Parathyroid adenoma (tissue), 2 donors: ENCODE data around the gene KRT6A.

Experiments used
- H2AFZ ChIP-seq: fragments of 300-600 bp; sonication (generic); one replicate; pipeline ENCODE4 v1.7.0; 2017; ENCODE audit warnings: antibody characterized with exemption, mild to moderate bottlenecking
- H3K27ac ChIP-seq: fragments of 300-600 bp; sonication (generic); one replicate; pipeline ENCODE4 v1.7.0; 2017
- H3K27me3 ChIP-seq: fragments of 300-600 bp; sonication (generic); one replicate; pipeline ENCODE4 v1.7.0; 2017; ENCODE audit warnings: low read length; ENCODE audit not compliant: control insufficient read depth, insufficient read depth
- H3K36me3 ChIP-seq: fragments of 300-600 bp; sonication (generic); one replicate; pipeline ENCODE4 v1.7.0; 2017; ENCODE audit warnings: low read length; ENCODE audit not compliant: control insufficient read depth, insufficient read depth
- H3K4me1 ChIP-seq: fragments of 300-600 bp; sonication (generic); one replicate; pipeline ENCODE4 v1.7.0; 2017; ENCODE audit warnings: control low read depth
- H3K4me2 ChIP-seq: fragments of 300-600 bp; sonication (generic); one replicate; pipeline ENCODE4 v1.7.0; 2017; ENCODE audit warnings: low read length
- H3K4me3 ChIP-seq: fragments of 300-600 bp; sonication (generic); one replicate; pipeline ENCODE4 v1.7.0; 2017; ENCODE audit warnings: low read depth, low read length
- H3K79me2 ChIP-seq: fragments of 300-600 bp; sonication (generic); one replicate; pipeline ENCODE4 v1.7.0; 2017; ENCODE audit warnings: control low read depth
- H3K9ac ChIP-seq: fragments of 300-600 bp; sonication (generic); one replicate; pipeline ENCODE4 v1.7.0; 2017; ENCODE audit warnings: mild to moderate bottlenecking
- H3K9me3 ChIP-seq: fragments of 300-600 bp; sonication (generic); one replicate; pipeline ENCODE4 v1.7.0; 2017; ENCODE audit warnings: low read length; ENCODE audit not compliant: control insufficient read depth
- TF ChIP-seq, protein P1 (sequence below): fragments of 300-600 bp; sonication (generic); IDR thresholded peaks from one replicate; pipeline ENCODE4 v1.7.0; 2017; ENCODE audit warnings: antibody characterized with exemption, mild to moderate bottlenecking
- donor health status: primary hyperparathyroidism.

KRT6A gene

DNA sequence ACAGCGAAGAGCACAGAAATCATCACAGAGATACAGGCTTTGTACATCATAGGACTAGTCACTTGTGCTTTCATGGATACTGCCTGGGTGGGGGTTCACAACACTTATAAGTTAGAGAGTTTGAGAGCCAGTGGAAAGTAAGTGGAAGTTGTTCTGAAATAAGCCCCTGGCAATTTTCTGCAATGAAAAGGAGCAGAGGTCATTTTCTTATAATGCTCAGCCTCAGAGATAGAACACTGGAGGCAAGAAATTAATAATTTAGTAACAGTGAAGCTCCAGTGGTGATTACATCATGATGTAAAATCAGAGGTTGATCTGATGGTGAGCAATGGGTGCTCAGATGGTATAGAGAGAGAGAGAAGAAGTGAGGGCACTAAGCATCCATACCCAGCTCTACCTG is 5.8 kb downstream of the KRT6A start:
- H3K4me3 ChIP-seq, result no peak overlapping the region
- no peaks in the 10 kb centered on the region for H3K4me1 ChIP-seq
- H3K27ac ChIP-seq, result no peak overlapping the region
- no peaks in the 10 kb centered on the region for H3K36me3 ChIP-seq
- H3K27me3 ChIP-seq, result no peaks in the 10 kb centered on the region
- TF ChIP-seq, protein P1, sequence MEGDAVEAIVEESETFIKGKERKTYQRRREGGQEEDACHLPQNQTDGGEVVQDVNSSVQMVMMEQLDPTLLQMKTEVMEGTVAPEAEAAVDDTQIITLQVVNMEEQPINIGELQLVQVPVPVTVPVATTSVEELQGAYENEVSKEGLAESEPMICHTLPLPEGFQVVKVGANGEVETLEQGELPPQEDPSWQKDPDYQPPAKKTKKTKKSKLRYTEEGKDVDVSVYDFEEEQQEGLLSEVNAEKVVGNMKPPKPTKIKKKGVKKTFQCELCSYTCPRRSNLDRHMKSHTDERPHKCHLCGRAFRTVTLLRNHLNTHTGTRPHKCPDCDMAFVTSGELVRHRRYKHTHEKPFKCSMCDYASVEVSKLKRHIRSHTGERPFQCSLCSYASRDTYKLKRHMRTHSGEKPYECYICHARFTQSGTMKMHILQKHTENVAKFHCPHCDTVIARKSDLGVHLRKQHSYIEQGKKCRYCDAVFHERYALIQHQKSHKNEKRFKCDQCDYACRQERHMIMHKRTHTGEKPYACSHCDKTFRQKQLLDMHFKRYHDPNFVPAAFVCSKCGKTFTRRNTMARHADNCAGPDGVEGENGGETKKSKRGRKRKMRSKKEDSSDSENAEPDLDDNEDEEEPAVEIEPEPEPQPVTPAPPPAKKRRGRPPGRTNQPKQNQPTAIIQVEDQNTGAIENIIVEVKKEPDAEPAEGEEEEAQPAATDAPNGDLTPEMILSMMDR, result no peak
- no peaks in the 10 kb centered on the region for H3K9me3 ChIP-seq
- no peaks in the 10 kb centered on the region for H3K79me2 ChIP-seq
- H3K9ac ChIP-seq, result no peak overlapping the region
- H3K4me2 ChIP-seq, result no peak overlapping the region
- no peak overlapping the region for H2AFZ ChIP-seq

DNA sequence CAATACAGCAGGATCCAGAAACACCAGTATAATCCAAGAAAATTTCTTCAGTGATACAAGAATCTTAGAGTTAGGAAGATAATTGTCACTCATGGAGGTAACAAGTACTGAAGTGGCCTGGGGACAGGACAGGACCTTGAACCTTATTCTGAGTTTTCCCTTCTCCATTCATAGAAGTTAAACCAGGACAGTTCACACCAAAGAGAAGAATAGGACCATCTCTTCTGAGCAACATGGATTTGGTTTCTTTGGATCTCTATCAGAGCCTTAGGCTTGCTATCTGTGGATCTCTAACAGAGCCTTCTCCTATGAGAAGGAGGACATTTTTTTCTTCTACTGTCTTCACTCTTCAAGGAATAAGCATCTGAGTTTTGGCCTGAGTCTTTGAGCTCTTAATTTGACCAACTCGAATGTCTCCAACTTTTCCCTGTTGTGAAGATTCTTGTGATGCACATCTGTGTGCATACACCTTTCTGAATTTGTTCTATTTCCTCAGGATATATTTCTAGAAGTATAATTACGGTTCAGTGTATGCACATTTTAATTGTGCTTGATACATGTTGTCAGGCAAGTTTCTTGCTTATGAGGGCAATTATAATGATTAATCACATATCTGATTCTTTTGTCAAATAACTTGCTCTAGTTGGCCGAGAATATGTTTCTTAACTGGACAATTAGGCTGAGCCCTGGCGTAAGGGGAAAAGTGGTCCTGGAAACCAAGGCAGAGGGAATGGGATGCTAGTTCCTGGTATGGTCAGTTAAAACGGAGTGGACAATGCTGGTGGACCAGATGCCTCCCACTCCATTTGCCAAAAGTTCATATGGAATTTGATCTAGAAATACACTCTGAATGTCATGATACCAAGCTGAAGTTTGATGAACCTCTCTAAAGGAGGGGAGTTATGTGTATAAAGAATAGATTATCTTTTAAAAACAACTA is 6.6 kb downstream of the KRT6A start:
- H2AFZ ChIP-seq, result no peak overlapping the region
- no peak overlapping the region for H3K4me2 ChIP-seq
- no peaks in the 10 kb centered on the region for H3K27me3 ChIP-seq
- no peak overlapping the region for H3K27ac ChIP-seq
- H3K9ac ChIP-seq, result no peak overlapping the region
- H3K79me2 ChIP-seq, result no peaks in the 10 kb centered on the region
- no peak overlapping the region for H3K4me3 ChIP-seq
- no peaks in the 10 kb centered on the region for H3K36me3 ChIP-seq
- TF ChIP-seq, protein P1, result no peak
- no peaks in the 10 kb centered on the region for H3K4me1 ChIP-seq
- no peaks in the 10 kb centered on the region for H3K9me3 ChIP-seq

DNA sequence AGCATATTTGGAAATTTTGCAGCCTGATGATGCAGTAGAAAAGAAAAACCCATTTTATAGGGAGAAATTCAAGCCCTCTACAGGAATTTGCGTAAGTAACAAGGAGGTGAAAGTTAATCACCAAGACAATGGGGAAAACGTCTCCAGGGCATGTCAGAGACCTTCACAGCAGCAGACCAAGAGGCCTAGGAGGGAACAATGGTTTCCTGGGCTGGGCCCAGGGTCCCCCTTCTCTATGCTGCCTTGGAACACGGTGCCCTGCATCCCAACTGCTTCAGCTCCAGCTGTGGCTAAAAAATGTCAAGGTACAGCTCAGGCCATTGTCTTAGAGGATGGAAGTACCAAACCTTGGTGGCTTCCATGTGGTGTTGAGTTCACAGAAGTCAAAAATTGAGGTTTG is 13.0 kb downstream of the KRT6A start:
- Histone ChIP-seq H3K9ac (no peak overlapping the region), H3K4me3 (no peak overlapping the region), H3K36me3 (no peaks in the 10 kb centered on the region), H2AFZ (no peak overlapping the region), H3K27me3 (no peaks in the 10 kb centered on the region), H3K27ac (no peak overlapping the region), H3K4me2 (no peak overlapping the region), H3K79me2 (no peaks in the 10 kb centered on the region), H3K9me3 (no peaks in the 10 kb centered on the region), H3K4me1 (no peaks in the 10 kb centered on the region)
- TF ChIP-seq, protein P1, result no peak

DNA sequence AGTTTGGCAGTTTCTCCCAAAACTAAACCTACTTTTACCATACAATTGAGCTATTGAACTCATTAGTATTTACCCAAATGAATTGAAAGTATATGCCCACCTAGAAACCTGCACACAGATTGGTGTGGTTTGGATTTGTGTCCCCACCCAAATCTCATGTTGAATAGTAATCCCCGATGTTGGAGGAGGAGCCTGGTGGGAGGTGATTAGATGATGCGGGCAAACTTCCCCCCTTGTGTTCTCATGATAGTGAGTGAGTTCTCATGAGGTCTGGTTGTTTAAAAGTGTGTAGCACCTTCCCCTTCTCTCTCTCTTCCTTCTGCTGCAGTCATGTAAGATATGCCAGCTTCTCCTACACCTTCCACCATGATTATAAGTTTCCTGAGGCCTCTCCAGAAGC is 15.4 kb downstream of the KRT6A start:
- TF ChIP-seq, protein P1, result no peak

DNA sequence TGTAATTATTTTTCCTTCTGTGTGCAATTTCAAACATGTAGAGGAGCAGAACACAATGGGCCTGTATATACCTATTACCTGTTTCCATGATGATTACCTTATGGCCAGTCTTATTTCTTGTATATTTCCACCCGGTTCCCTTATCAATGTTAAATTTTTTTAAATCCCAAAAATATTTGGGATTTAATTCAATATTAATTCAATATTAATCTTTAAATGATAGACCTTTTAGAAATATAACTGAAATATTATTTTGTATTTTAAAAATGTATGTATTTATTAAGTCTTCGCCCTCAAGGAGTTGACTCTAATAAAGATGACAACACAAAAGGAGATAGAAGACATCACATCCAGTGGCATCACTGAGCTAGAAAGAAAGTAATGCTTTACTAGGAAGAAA is 18.8 kb downstream of the KRT6A start:
- TF ChIP-seq, protein P1, result no peak
- Histone ChIP-seq H3K9me3 (no peaks in the 10 kb centered on the region), H3K27ac (no peak overlapping the region)

More for the DNA sequence above, 15.4 kb downstream of the KRT6A start:
- no peak overlapping the region for H3K4me3 ChIP-seq
- H2AFZ ChIP-seq, result no peak overlapping the region
- H3K4me1 ChIP-seq, result no peaks in the 10 kb centered on the region
- H3K79me2 ChIP-seq, result no peaks in the 10 kb centered on the region
- no peaks in the 10 kb centered on the region for H3K9me3 ChIP-seq
- no peak overlapping the region for H3K27ac ChIP-seq
- H3K27me3 ChIP-seq, result no peaks in the 10 kb centered on the region
- no peaks in the 10 kb centered on the region for H3K36me3 ChIP-seq
- H3K9ac ChIP-seq, result no peak overlapping the region
- H3K4me2 ChIP-seq, result no peak overlapping the region

More for the DNA sequence above, 18.8 kb downstream of the KRT6A start:
- Histone ChIP-seq H3K4me3 (no peak overlapping the region), H3K9ac (no peak overlapping the region), H3K27me3 (no peaks in the 10 kb centered on the region), H3K4me2 (no peak overlapping the region), H3K4me1 (no peaks in the 10 kb centered on the region), H2AFZ (no peak overlapping the region), H3K79me2 (no peaks in the 10 kb centered on the region), H3K36me3 (no peaks in the 10 kb centered on the region)
